Measurements from ENCODE around the gene CANT1. TPM values are rescaled to one million over a fixed set of nuclear protein-coding genes. Genes with fewer than 3 reads are reported as not detected.

CANT1 gene
- total and polyA plus RNA-seq, 2 of the 13 experiments (the other 11 are each of a cell fraction or from before 2014, with no cell fraction given) = 34.1 to 42.1 TPM

GRCh38 chr17:79026376-79027273 is 17.1 kb upstream of the CANT1 start (continued):
- no peak for TF ChIP-seq GZF1 (CRISPR knock-in tag; IDR thresholded peaks at IDR 0.05)
- TF ChIP-seq ZNF766 (CRISPR knock-in tag; IDR thresholded peaks at IDR 0.05; ENCODE audit: borderline replicate concordance) = no peak
- TF ChIP-seq RXRA (CRISPR knock-in tag; IDR thresholded peaks at IDR 0.05) = peak; percentile 75
- peak; percentile 50 for TF ChIP-seq SPEN (CRISPR knock-in tag; IDR thresholded peaks at IDR 0.05; ENCODE audit: low read depth)
- peak; percentile 23; the same call in 1 of the 2 replicates for TF ChIP-seq FUBP1 (CRISPR knock-in tag; IDR thresholded peaks at IDR 0.05; ENCODE audit: borderline replicate concordance)
- TF ChIP-seq ZNF274 (CRISPR knock-in tag; IDR thresholded peaks at IDR 0.05) = peak; percentile 62; the same call in 1 of the 2 replicates
- no peak for TF ChIP-seq ZNF790 (CRISPR knock-in tag; IDR thresholded peaks at IDR 0.05; ENCODE audit: borderline replicate concordance)
- no peak for TF ChIP-seq CEBPZ (IDR thresholded peaks at IDR 0.05; ENCODE audit: low read length)
- TF ChIP-seq MIER3 (CRISPR knock-in tag; IDR thresholded peaks at IDR 0.05; ENCODE audit: borderline replicate concordance) = peak; percentile 37; the same call in 1 of the 2 replicates
- TF ChIP-seq TCF7 (IDR thresholded peaks at IDR 0.05; ENCODE audit: low read depth) = peak; percentile 92
- TF ChIP-seq FOXK1 (CRISPR knock-in tag; IDR thresholded peaks at IDR 0.05; ENCODE audit: borderline replicate concordance, low read depth) = peak; percentile 61; the same call in 1 of the 2 replicates
- TF ChIP-seq SMAD9 (CRISPR knock-in tag; IDR thresholded peaks at IDR 0.05) = no peak
- TF ChIP-seq ZNF616 (CRISPR knock-in tag; IDR thresholded peaks at IDR 0.05; ENCODE audit: low read depth) = no peak
- no peak for TF ChIP-seq ZNF557 (CRISPR knock-in tag; IDR thresholded peaks at IDR 0.05)
- no peak for TF ChIP-seq MATR3 (CRISPR knock-in tag; IDR thresholded peaks at IDR 0.05)
- 0 out of 2 replicates have a peak, but pooled peaks have one; percentile 76 for TF ChIP-seq ATF6 (CRISPR knock-in tag; conservative IDR thresholded peaks at IDR 0.05)
- TF ChIP-seq MEF2D (CRISPR knock-in tag; IDR thresholded peaks at IDR 0.05) = peak; percentile 21; the same call in 1 of the 2 replicates
- peak; percentile 62 for TF ChIP-seq THAP11 (CRISPR knock-in tag; IDR thresholded peaks at IDR 0.05)
- TF ChIP-seq ZNF431 (CRISPR knock-in tag; IDR thresholded peaks at IDR 0.05; ENCODE audit: borderline replicate concordance, low read depth) = peak; percentile 42; the same call in 1 of the 2 replicates
- peak; percentile 88; the same call in 1 of the 2 replicates for TF ChIP-seq ZNF34 (CRISPR knock-in tag; IDR thresholded peaks at IDR 0.05; ENCODE audit: borderline replicate concordance)
- TF ChIP-seq ZNF580 (CRISPR knock-in tag; IDR thresholded peaks at IDR 0.05; ENCODE audit: borderline replicate concordance, low read depth) = peak; percentile 54; the same call in 1 of the 2 replicates
- TF ChIP-seq TOE1 (CRISPR knock-in tag; IDR thresholded peaks at IDR 0.05) = 0 out of 2 replicates have a peak, but pooled peaks have one; percentile 22
